Glutamatergic neuron (in vitro differentiated cells): ENCODE data around the gene SCCPDH. TPM values are rescaled to one million over a fixed set of nuclear protein-coding genes. Genes with fewer than 3 reads are reported as not detected.

Source experiments
- DNase-seq: peaks from one replicate; pipeline ENCODE4 v3.0.0; 2022
- H3K27ac Mint-ChIP-seq: one replicate; pipeline ENCODE4 v1.8.0; 2020; ENCODE audit warnings: mild to moderate bottlenecking, mixed read lengths, inconsistent platforms; ENCODE audit not compliant: unreplicated experiment
- H3K27me3 Mint-ChIP-seq: one replicate; pipeline ENCODE4 v1.8.0; 2020; ENCODE audit warnings: mild to moderate bottlenecking, moderate library complexity, mixed read lengths, inconsistent platforms; ENCODE audit not compliant: unreplicated experiment
- H3K36me3 Mint-ChIP-seq: one replicate; pipeline ENCODE4 v1.8.0; 2020; ENCODE audit warnings: mild to moderate bottlenecking, mixed read lengths, inconsistent platforms; ENCODE audit not compliant: unreplicated experiment
- H3K4me1 Mint-ChIP-seq: one replicate; pipeline ENCODE4 v1.8.0; 2020; ENCODE audit warnings: mild to moderate bottlenecking, low read depth, mixed read lengths, inconsistent platforms; ENCODE audit not compliant: unreplicated experiment
- H3K4me3 Mint-ChIP-seq: one replicate; pipeline ENCODE4 v1.8.0; 2020; ENCODE audit warnings: mild to moderate bottlenecking, mixed read lengths, inconsistent platforms; ENCODE audit not compliant: unreplicated experiment
- H3K9me3 Mint-ChIP-seq: one replicate; pipeline ENCODE4 v1.8.0; 2020; ENCODE audit warnings: mild to moderate bottlenecking, moderate library complexity, mixed read lengths, inconsistent platforms; ENCODE audit not compliant: unreplicated experiment
- CTCF ChIP-seq: fragments of 200-600 bp; sonication (generic); IDR thresholded peaks from one replicate; pipeline ENCODE4 v1.5.0; 2021; ENCODE audit not compliant: partially characterized antibody, unreplicated experiment
- total RNA-seq: library from RNA; stranded (reverse); fragmentation: NEBNext Ultra II Directional; extraction: Animal tissue kit (Norgen Biotek cat#: 25700); gene quantifications from one replicate; pipeline ENCODE4 v1.2.1, GENCODE V29; 2021; ENCODE audit not compliant: unreplicated experiment

Gene SCCPDH
- total RNA-seq, 1 donor from 2014 or later: 34.6 TPM

- no peak for TF ChIP-seq CTCF
- Mint-ChIP-seq H3K4me1 (peaks cover 29% of the 10 kb centered on the region), H3K27me3 (peaks cover 21% of the 10 kb centered on the region), H3K27ac (peak overlapping the region; percentile 49), H3K36me3 (peaks cover 10% of the 10 kb centered on the region), H3K9me3 (peaks cover 15% of the 10 kb centered on the region), H3K4me3 (no peak overlapping the region)
- no peak for DNase-seq
Observed at GRCh38 chr1:246795906-246796694, 71.9 kb downstream of the SCCPDH start.

GRCh38 chr1:246797157-246797556 is 72.9 kb downstream of the SCCPDH start:
- Mint-ChIP-seq H3K4me3 (no peak overlapping the region), H3K27ac (no peak overlapping the region)

GRCh38 chr1:246797597-246797996 is 73.4 kb downstream of the SCCPDH start:
- peaks cover 26% of the 10 kb centered on the region for H3K4me1 Mint-ChIP-seq
- H3K36me3 Mint-ChIP-seq: peaks cover 4% of the 10 kb centered on the region
- no peak for TF ChIP-seq CTCF
- no peak overlapping the region for H3K4me3 Mint-ChIP-seq
- H3K9me3 Mint-ChIP-seq: peaks cover 12% of the 10 kb centered on the region
- no peak overlapping the region for H3K27ac Mint-ChIP-seq
- peaks cover 17% of the 10 kb centered on the region for H3K27me3 Mint-ChIP-seq
- DNase-seq: no peak

More at GRCh38 chr1:246797157-246797556, 72.9 kb downstream of the SCCPDH start:
- Mint-ChIP-seq H3K36me3 (peaks cover 7% of the 10 kb centered on the region), H3K4me1 (peaks cover 29% of the 10 kb centered on the region), H3K27me3 (peaks cover 19% of the 10 kb centered on the region), H3K9me3 (peaks cover 15% of the 10 kb centered on the region)
- DNase-seq: no peak
- no peak for TF ChIP-seq CTCF

- peaks cover 22% of the 10 kb centered on the region for H3K4me1 Mint-ChIP-seq
- no peak for DNase-seq
- H3K27ac Mint-ChIP-seq: no peak overlapping the region
- H3K4me3 Mint-ChIP-seq: no peak overlapping the region
- peaks cover 4% of the 10 kb centered on the region for H3K36me3 Mint-ChIP-seq
- no peak for TF ChIP-seq CTCF
- H3K27me3 Mint-ChIP-seq: peaks cover 14% of the 10 kb centered on the region
- H3K9me3 Mint-ChIP-seq: peaks cover 11% of the 10 kb centered on the region
Observed at GRCh38 chr1:246798107-246798506, 73.9 kb downstream of the SCCPDH start.
